ENCODE results near the gene CCDC38. TPM values are rescaled to one million over a fixed set of nuclear protein-coding genes. Genes with fewer than 3 reads are reported as not detected.

The CCDC38 gene
- total and polyA plus RNA-seq, 4 donors, result 0.46 to 1.4 (median 0.93) TPM

DNA sequence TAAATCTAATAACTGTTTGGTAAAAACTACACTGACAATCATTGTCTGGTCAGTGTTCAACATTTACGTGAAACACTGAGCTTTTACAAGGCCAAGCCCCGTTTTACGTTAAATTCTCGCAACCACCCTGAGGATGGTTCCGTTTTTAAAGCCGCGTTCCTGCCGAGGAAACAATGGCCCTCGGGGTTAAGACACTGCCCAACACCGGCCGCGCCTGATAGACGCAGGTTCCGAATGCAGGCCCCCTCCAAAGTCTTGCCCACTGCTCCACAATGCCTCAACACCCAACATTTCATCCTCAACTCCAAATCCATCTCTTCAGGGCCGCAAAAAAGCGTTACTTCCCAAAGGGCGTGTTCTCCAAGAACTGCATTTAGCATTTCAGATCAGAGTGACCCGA, 84.6 kb downstream of the CCDC38 start:
- no peak for DNase-seq (ENCODE audit: low spot score)
- Histone ChIP-seq H3K4me3 (ENCODE audit: low read depth in 1 of 3, low read length in 3 of 3) (no peak overlapping the region), H3K27me3 (ENCODE audit: control insufficient read depth in 4 of 4, insufficient read depth in 4 of 4, low read length in 3 of 4) (no peaks in the 10 kb centered on the region), H3K27ac (ENCODE audit: low read depth in 1 of 2, low read length in 2 of 2) (no peak overlapping the region), H3K4me1 (ENCODE audit: control insufficient read depth in 4 of 4, insufficient read depth in 4 of 4, low read length in 3 of 4) (peaks cover 5 to 20% (median 17%) of the 10 kb centered on the region in 4 donors), H3K36me3 (ENCODE audit: control insufficient read depth in 4 of 4, insufficient read depth in 3 of 4, low read depth in 1 of 4, low read length in 3 of 4) (peaks cover 3 to 12% (median 8%) of the 10 kb centered on the region in 4 donors), H3K9me3 (ENCODE audit: control insufficient read depth in 4 of 4, low read length in 3 of 4) (no peaks in the 10 kb centered on the region), H3K9ac (ENCODE audit: low read depth in 1 of 2, low read length in 2 of 2) (no peak overlapping the region)
- WGBS, result 59% methylated on average over 18 of the region's 18 CpGs
- TF ChIP-seq, protein P1, sequence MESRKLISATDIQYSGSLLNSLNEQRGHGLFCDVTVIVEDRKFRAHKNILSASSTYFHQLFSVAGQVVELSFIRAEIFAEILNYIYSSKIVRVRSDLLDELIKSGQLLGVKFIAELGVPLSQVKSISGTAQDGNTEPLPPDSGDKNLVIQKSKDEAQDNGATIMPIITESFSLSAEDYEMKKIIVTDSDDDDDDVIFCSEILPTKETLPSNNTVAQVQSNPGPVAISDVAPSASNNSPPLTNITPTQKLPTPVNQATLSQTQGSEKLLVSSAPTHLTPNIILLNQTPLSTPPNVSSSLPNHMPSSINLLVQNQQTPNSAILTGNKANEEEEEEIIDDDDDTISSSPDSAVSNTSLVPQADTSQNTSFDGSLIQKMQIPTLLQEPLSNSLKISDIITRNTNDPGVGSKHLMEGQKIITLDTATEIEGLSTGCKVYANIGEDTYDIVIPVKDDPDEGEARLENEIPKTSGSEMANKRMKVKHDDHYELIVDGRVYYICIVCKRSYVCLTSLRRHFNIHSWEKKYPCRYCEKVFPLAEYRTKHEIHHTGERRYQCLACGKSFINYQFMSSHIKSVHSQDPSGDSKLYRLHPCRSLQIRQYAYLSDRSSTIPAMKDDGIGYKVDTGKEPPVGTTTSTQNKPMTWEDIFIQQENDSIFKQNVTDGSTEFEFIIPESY (IDR thresholded peaks at IDR 0.05), result no peak
- no peak for TF ChIP-seq HNF4A (conservative IDR thresholded peaks at IDR 0.05)
- no peak for TF ChIP-seq JUND (IDR thresholded peaks at IDR 0.05)
- TF ChIP-seq GABPA (IDR thresholded peaks at IDR 0.05 in 1 of 2, conservative IDR thresholded peaks at IDR 0.05 in 1 of 2), result no peak

DNA sequence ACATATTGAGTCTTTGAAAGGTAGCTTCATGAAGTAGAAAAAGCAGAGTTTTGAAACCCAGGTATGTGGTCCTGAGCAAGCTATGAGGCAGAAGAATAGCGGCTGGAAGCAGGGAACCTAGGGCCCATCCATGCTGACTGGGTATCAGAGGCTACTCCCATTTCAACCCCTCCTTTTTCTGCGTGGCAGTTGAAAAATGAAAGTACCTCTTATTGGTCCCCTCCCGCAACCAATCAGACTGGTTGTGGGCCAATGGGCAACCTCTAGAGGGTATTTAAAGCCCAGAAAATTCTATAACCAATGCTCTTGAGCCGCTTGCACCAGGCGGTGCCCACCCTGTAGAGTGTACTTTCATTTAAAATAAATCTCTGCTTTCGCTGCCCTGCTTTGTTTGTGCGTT, 85.3 kb downstream of the CCDC38 start:
- Histone ChIP-seq H3K4me3 (ENCODE audit: low read depth in 1 of 3, low read length in 3 of 3) (no peak overlapping the region), H3K4me1 (ENCODE audit: control insufficient read depth in 4 of 4, insufficient read depth in 4 of 4, low read length in 3 of 4) (peaks cover 5 to 20% (median 17%) of the 10 kb centered on the region in 4 donors), H3K27me3 (ENCODE audit: control insufficient read depth in 4 of 4, insufficient read depth in 4 of 4, low read length in 3 of 4) (no peaks in the 10 kb centered on the region), H3K9ac (ENCODE audit: low read depth in 1 of 2, low read length in 2 of 2) (no peak overlapping the region), H3K27ac (ENCODE audit: low read depth in 1 of 2, low read length in 2 of 2) (no peak overlapping the region), H3K36me3 (ENCODE audit: control insufficient read depth in 4 of 4, insufficient read depth in 3 of 4, low read depth in 1 of 4, low read length in 3 of 4) (peaks cover 0 to 7% (median 5%) of the 10 kb centered on the region in 4 donors), H3K9me3 (ENCODE audit: control insufficient read depth in 4 of 4, low read length in 3 of 4) (no peaks in the 10 kb centered on the region)
- no peak for DNase-seq (ENCODE audit: low spot score)
- TF ChIP-seq TAF1 (conservative IDR thresholded peaks at IDR 0.05) (no peak), EGR1 (IDR thresholded peaks at IDR 0.05; ENCODE audit: low read depth in 2 of 2) (no peak), GABPA (IDR thresholded peaks at IDR 0.05 in 1 of 2, conservative IDR thresholded peaks at IDR 0.05 in 1 of 2) (no peak), NR2F2 (IDR thresholded peaks at IDR 0.05) (no peak), HNF4G (IDR thresholded peaks at IDR 0.05) (no peak), RAD21 (IDR thresholded peaks at IDR 0.05) (no peak), JUND (IDR thresholded peaks at IDR 0.05) (no peak), RXRA (IDR thresholded peaks at IDR 0.05) (no peak), FOXA2 (IDR thresholded peaks at IDR 0.05) (no peak)
- TF ChIP-seq, protein P2, sequence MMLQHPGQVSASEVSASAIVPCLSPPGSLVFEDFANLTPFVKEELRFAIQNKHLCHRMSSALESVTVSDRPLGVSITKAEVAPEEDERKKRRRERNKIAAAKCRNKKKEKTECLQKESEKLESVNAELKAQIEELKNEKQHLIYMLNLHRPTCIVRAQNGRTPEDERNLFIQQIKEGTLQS (IDR thresholded peaks at IDR 0.05), result no peak
- TF ChIP-seq, protein P3, sequence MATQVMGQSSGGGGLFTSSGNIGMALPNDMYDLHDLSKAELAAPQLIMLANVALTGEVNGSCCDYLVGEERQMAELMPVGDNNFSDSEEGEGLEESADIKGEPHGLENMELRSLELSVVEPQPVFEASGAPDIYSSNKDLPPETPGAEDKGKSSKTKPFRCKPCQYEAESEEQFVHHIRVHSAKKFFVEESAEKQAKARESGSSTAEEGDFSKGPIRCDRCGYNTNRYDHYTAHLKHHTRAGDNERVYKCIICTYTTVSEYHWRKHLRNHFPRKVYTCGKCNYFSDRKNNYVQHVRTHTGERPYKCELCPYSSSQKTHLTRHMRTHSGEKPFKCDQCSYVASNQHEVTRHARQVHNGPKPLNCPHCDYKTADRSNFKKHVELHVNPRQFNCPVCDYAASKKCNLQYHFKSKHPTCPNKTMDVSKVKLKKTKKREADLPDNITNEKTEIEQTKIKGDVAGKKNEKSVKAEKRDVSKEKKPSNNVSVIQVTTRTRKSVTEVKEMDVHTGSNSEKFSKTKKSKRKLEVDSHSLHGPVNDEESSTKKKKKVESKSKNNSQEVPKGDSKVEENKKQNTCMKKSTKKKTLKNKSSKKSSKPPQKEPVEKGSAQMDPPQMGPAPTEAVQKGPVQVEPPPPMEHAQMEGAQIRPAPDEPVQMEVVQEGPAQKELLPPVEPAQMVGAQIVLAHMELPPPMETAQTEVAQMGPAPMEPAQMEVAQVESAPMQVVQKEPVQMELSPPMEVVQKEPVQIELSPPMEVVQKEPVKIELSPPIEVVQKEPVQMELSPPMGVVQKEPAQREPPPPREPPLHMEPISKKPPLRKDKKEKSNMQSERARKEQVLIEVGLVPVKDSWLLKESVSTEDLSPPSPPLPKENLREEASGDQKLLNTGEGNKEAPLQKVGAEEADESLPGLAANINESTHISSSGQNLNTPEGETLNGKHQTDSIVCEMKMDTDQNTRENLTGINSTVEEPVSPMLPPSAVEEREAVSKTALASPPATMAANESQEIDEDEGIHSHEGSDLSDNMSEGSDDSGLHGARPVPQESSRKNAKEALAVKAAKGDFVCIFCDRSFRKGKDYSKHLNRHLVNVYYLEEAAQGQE (IDR thresholded peaks at IDR 0.05), result no peak
- TF ChIP-seq, protein P1 (IDR thresholded peaks at IDR 0.05), result no peak
- WGBS, result 96% methylated on average over 7 of the region's 7 CpGs
